HG03280 (cell line): ENCODE data around the gene ART4.
A peak's percentile ranks its signal among the peaks of the same experiment; 100 is the strongest.

Source experiments
- ATAC-seq: cut with Tn5 transposase; IDR thresholded peaks from one replicate; pipeline ENCODE4 v1.9.1; 2021; ENCODE audit warnings: mild to moderate bottlenecking, moderate library complexity; ENCODE audit not compliant: unreplicated experiment

ART4 gene

DNA sequence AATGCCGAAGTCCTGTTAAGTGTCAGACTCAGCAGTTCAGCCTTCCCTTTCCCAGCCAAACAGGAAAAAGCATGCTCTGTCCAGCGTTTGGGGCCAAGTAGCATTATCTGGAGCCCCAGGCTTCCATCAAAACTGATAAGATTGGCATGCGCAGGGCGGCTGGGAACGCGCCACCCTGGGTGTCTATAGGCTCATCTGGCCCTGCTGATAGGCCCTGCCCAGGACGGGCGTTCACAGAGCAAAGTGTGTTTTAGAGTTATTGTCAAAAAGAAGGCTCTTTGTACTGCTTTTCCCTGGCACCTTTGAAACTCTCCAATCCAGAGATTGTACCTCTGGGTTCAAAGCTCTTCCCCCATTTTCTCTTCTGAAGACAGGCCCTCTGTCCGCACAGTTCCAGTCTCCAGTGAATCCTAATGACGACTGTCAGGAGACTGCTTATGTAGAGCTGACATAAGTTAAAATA, at the start of gene ART4:
ART4 (minus strand) TSS at position 102 of the 463 bp plus-strand sequence. CDS start 413 bp downstream, outside the sequence.
- ATAC-seq = no peak

- no peak for ATAC-seq
These were observed 49.6 kb upstream of the ART4 start for GRCh38 chr12:14892726-14893505.

DNA sequence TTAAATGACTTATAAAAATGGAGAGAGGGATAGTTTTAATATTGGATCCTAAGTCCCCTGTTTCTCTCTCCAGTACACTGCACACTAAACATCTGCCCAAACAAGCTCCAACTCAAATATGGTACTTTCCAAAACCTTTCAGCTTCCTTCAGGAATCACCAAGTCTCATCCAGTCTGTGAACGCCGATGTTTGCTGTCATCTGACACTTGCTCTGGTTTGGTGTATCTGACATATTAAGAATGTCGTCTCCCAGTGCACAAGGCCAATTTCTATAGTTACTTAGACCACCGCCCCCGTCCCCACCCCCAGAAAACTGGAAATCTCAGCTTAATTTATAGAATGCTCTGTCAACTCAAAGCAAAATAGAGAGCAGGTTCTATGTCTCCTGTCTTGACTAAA, 47.4 kb upstream of the ART4 start:
- no peak for ATAC-seq

GRCh38 chr12:14886271-14886670, 42.9 kb upstream of the ART4 start:
- ATAC-seq = no peak

GRCh38 chr12:14885718-14886221, 42.4 kb upstream of the ART4 start, which contains the start of gene MGP:
Gene MGP (minus strand): TSS chr12:14885854. CDS start chr12:14885791, 63 bp downstream.
- no peak for ATAC-seq

DNA sequence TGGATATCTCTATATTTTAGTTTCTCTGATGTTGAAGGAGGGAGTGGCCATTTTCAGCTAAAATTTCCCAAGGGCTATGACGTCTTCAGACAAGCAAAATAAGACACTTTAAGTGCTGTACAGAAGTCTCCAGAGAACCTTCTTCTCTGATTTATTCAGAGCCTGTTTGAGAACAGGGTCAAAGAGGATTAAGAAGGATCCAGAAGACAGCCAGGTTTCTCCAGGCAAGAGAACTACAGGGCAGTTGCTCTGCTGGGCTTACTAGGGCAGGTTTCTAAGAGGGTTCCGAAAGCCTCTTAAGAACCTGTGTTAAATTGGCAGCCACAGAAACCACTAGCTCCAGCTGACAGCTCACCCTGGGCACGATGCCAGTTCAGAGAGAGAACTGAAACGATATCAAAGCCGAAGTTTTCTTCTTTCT, 41.1 kb upstream of the ART4 start:
- peak; percentile 95 for ATAC-seq

DNA sequence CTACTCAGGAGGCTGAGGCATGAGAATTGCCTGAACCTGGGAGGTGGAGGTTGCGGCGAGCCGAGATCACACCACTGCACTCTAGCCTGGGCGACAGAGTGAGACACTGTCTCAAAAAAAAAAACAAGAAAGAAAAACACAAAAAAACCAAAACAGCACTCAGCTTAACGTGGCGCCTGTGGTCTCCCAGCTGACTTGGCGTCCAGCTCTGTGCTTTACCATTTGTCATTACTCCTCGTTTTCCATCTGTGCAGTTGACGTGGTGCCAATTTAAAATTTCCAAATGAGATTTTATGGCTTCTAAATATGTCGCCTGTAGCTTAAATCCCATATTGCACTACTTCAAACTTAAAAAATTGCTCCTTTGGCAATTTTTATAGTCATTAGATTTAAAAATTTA, 40.4 kb upstream of the ART4 start:
- ATAC-seq = no peak

- ATAC-seq = no peak
These were observed 37.6 kb upstream of the ART4 start for GRCh38 chr12:14880890-14881453.

- no peak for ATAC-seq
These were observed 36.1 kb upstream of the ART4 start for GRCh38 chr12:14879222-14879933.

DNA sequence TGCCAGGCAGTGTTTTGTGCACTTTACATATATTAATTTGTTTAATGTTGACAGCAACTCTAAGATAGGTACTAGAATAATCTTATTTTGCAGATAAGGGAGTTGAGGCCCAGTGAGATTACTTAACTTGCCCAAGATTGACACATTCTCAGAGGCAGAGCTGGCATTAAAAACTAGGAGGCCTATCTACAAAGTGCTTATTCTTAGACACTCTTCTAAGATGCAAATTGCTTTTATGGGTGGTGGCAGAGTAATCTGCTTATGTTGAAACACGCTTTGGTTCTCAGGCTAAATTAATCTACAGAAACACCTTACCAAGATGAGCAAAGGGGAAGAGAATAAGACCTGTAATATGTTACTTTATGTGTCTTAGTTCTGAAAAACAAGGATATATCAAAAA, 35.2 kb upstream of the ART4 start:
- ATAC-seq = no peak

GRCh38 chr12:14876833-14877232, 33.5 kb upstream of the ART4 start:
- ATAC-seq = no peak

DNA sequence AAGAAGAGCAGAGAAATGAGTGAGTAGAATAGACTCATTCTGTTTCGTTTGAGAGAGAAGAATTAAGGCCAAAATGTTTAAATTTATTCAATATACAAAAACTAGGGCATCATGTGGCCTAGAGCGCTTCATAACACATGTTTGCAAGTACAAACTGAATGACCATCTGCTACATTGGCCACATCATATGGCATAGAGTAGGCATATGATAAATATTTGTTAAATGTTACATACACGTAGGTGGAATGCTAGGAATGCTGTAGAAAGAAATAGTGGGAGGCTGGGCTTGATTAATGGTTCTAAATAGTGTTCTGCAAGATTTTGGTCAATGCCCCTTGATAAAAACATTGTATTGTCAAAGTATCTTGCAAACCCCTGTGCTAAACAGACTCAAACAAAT, 31.6 kb upstream of the ART4 start:
- ATAC-seq = no peak

DNA sequence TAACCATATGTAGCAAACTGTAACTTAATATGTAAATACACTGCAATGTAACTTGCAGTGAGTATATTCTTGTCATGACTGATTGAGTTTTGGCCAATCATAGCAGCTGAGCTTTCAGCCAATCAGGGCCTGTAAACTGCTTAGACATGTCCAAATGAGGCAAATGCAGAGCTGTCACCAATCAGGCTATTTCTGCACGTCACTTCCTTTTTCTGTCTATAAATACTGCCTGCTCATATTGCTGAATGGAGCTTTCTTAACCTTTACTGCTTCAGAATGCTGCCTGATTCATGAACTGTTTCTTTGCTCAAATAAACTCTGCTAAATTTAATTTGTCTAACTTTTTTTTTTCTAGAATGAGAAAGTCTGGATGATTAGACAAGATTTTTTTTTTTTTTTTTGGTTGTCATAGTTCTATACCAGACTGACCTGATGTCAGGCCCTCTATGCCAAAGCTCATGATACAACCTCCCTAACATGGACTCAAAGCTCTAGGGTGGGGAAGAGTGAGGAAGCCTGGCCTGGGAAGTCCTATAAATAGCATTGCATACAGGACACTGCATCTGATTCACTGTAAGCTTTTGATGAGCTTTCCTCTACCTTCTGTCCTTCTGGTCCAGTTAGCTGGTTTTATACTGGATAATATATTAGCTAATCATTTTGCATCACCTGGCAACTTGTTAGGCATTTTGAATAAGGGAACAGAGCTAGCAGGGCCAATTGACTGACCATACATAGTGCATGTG, 30.3 kb upstream of the ART4 start:
- ATAC-seq = no peak

DNA sequence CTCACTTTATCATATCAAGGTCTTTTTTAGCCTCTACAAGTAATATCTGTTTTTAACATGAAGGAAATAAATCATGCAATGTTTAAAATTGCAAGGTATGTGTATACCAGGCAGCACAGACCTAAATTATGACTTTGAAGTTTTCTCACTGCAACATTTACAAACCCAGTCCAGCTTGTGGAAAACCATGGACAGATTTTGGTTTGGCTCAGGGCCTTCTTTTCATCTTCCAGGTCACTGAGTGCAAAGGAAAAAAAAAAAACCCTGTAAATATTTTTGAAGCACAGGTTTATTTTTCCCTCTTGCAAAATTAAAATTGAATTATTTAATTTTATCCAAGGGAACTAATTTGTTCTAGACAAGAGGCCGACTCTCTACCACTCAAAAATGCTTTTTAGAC, 28.6 kb upstream of the ART4 start:
- no peak for ATAC-seq

- no peak for ATAC-seq
These were observed 27.9 kb upstream of the ART4 start for GRCh38 chr12:14871247-14871646.

DNA sequence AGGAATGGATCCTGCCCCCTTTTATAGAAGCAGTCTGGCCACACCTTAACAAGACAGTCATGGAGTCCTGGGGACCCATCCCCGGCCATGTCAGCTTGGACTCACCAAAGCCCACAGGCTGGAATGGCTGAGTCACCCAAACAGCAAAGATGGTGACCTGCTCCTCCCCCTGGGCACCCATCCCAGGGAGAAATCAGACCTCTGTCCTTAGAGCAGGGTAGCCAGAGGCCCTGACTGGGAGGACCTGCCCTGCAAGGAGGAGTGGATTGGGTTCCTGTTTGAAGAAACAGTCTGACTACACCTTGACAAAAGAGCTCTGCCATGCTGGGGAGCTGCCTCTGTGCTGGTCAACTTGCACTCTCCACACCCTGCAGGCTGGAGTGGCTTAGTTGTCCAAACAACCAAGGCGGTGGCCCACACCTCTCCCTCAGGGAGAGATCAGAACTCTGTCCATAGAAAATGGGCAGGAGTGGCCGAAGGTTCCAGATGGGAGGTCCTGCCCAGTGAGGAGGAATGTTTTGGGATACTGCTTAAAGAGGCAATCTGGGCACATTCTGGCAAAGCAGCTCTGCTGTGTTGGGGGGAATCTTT, 25.7 kb upstream of the ART4 start:
- ATAC-seq = no peak

DNA sequence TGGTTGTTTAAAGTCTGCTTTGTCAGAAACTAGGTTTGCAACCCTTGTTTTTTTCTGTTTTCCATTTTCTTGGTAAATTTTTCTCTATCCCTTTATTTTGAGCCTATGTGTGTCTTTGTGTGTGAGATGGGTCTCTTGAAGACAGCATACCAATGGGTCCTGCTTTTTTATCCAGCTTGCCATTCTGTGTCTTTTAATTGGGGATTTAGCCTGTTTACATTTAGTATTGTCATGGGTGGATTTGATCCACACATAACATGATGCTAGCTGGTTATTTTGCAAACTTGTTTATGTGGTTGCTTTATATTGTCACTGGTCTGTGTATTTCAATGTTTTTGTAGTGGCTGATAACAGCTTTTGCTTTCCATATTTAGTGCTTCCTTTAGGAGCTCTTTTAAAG, 17.2 kb upstream of the ART4 start:
- no peak for ATAC-seq

- no peak for ATAC-seq
These were observed 15.2 kb upstream of the ART4 start for GRCh38 chr12:14858513-14858912.

DNA sequence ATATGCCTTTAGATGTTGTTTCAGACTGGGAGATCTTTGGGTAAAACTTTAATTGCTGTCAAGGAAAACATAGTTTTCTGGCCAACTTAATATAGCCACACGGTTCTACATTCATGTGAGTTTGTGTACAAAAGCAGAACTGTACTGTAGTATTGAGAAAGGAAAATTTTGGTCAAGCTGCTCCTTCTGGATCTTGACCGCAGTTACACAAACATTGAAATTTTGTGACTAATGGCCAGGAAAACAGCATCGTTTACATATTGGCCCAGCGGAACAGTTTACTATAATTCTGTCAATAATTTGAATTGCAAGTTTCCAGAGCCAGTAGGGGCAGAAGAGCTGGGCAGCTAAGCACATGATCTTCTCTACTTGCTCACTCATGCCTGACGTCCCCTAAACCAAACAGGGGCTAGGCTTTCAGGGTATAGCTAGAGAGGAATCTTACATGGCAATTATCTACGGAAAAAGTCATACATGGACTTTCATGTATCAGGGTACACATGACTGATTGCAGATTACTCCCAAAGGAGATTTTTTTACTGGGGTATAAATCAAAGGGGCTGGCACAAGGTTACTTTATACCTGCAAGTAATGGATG, 11.4 kb upstream of the ART4 start:
- no peak for ATAC-seq

- ATAC-seq = no peak
These were observed 10.6 kb upstream of the ART4 start for GRCh38 chr12:14853961-14854360.
